RKO (cell line): ENCODE data around the gene SLC2A5.
"Not testable (repeated sequence)": the region's sequence is repeated elsewhere in the genome, so short reads cannot be mapped to it uniquely, and the experiment has no call there.

ENCODE experiments used
- DNase-seq: peaks from one replicate; pipeline ENCODE4 v3.0.0-alpha.2; 2016; ENCODE audit warnings: low spot score

Gene SLC2A5

GRCh38 chr1:9033363-9033762 is 36.1 kb downstream of the SLC2A5 start:
- DNase-seq = no peak

GRCh38 chr1:9031484-9032259 is 37.8 kb downstream of the SLC2A5 start:
- DNase-seq = no peak

DNA sequence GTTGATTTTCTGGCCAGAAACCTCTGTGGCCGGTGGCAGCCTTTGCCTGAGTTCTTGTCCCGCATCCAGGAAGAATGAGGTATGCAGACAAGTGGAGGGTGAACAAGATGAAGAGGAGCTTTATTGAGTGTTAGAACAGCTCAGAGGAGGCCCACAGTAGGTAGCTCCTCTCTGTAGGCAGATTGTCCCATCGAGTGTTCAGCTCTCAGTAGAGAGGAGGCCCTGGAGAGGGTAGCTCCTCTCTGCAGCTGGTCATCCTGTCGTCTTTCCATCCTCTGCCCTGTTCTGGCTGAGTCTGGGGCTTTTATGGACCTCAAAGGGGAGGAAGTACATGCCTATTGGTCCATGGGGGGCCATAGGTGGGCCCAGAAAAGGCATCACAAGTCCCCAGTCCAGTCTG is 38.4 kb downstream of the SLC2A5 start:
- DNase-seq = not testable (repeated sequence)

DNA sequence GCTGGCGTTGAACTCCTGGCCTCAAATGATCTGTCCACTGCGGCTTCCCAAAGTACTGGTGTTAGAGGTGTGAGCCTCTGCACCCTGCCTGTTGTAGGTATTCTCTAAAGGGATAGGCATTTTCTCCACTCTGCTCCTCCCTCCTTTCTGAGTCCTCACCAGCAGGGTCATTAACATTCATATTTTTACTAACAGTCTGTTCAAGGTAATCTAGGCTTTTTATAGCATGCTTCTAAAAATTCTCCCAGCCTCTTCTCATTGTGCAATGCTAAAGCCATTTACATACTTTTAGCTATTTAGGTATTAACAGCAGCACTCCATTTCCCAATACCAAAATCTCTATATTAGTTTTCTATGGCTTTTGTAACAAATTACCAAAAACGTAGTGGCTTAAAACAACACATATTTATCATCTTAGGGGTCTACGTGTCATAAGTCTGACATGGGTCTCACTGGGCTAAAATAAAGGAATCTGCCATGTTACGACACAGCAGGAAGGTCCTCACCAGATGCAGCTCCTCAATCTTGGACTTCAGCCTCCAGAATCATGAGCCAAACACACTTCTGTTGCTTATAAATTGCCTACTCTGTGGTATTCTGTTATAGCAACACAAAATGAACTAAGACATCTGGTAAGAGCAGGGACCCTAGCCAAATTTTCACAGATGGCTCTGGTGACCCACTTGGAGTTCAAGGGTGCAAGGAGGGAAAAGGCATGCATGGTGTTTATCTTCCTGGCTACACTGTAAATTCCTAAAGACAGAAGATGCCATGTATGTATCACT is 40.3 kb downstream of the SLC2A5 start:
- no peak for DNase-seq

GRCh38 chr1:9027307-9027706 is 42.1 kb downstream of the SLC2A5 start:
- DNase-seq = no peak

GRCh38 chr1:9025449-9025848 is 44.0 kb downstream of the SLC2A5 start:
- DNase-seq = no peak

GRCh38 chr1:9024837-9025236 is 44.6 kb downstream of the SLC2A5 start:
- DNase-seq = no peak

GRCh38 chr1:9022773-9023172 is 46.7 kb downstream of the SLC2A5 start:
- DNase-seq = no peak

DNA sequence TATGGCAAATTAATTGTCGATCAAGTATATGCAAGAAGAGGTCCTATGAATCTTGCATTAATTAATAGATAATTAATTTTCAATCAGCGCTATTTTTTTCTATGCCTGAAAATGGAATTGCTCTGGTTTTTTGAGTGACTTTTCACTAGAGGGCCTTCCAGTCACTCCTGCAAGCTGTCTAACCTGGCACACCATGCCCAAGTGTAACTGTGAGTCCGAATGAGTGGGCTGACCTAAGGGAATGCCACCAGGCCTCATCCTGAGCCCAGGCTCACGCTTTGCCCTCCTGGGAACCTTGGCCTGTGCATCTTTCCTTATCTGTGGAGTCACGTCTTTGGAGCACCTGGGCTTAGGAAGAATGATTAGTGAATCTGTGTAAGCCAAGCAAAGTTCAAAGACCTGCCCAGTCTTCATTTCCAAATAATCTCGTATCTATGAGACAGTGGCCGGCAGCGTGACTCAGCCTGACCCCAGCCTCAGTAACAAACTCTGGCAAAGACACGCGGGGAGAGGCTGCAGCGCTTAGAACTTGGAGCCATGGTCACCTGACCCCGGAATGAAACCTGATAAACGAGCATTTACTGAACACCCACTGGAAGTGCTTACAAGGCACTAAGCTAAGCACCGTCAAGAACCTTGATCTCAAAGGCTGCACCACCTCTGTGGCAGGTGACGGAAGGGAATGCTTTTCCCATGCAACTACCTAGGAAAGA is 47.3 kb downstream of the SLC2A5 start:
- not testable (repeated sequence) for DNase-seq

GRCh38 chr1:9020305-9020704 is 49.1 kb downstream of the SLC2A5 start:
- no peak for DNase-seq

- DNase-seq = no peak
Observed at GRCh38 chr1:9019896-9020295, 49.5 kb downstream of the SLC2A5 start.

DNA sequence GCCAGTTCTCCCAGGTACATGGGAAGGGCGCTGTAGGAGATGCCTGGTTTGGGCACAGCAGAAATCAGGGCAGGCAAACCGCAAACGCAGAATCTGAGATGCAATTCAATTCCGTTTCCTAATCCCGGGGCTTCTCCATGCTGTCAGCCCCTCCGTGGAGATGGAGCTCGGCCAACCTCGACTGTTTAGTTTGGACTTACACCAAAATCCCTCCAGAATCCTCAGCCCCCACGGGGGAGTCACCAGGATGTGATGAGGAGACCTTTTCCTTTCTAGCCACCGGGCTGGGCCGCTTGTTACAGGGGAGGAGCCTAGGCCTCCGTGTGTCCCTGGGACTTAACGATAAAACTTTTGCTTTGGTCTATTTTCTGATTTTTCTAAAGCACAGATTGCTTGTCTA is 51.1 kb downstream of the SLC2A5 start:
- no peak for DNase-seq

DNA sequence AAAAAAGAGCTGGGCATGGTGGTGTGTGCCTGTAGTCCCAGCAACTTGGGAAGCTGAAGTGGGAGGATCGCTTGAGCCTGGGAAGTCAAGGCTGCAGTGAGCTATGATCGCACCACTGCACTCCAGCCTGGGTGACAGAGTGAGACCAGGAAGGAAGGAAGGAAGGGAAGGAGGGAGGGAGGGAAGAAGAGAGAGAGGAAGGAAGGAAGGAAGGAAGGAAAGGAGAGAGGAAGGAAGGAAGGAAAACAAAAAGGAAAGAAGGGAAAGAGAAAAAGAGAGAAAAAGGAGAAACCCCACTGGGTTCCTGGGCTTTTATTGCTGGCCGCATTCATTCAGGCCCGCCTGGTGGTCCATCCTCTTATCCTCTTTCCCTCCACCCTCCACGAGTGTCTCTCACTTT is 53.0 kb downstream of the SLC2A5 start:
- no peak for DNase-seq

DNA sequence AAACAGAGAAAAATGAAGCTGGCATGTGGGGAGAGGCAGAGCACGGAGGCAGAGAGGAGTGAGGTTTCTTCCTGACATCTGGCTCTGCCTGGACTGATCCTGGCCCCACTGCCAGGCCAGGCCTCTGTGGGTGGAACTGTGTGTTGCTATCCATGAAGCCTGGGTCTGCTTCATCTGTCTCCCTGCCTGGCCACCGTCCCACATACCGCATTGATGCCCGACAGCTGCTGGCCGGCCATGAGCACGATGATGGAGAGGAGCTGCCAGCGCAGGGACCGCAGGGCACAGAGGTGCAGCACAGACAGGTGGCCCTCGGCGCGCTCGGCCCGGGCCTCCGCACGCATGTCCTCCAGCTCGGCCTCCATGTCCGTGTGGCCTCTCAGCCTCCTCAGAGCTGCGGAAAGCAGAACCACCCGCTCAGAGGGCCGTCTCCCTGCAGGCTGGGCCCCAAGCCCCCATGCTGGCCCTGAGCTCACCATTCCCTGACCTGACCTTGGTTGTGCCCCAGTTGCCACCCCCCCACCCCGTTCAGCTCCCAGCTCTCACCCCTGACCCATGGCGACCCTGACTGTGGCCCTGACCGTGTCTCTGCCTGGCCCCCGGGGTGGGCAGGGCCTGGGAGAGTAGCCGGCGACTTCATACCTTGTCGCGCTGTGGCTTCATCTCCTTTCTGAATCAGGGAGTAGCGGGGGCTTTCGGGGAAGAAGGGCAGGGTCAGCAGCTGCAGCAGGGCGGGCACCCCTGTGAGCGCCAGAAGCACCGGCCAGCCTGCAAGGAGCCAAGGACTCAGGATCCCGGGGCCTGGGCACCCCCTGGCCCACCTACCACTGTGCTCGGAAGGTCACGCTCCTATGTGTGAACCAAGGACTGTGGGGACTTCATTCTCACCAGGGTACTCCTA is 54.7 kb downstream of the SLC2A5 start:
- no peak for DNase-seq

DNA sequence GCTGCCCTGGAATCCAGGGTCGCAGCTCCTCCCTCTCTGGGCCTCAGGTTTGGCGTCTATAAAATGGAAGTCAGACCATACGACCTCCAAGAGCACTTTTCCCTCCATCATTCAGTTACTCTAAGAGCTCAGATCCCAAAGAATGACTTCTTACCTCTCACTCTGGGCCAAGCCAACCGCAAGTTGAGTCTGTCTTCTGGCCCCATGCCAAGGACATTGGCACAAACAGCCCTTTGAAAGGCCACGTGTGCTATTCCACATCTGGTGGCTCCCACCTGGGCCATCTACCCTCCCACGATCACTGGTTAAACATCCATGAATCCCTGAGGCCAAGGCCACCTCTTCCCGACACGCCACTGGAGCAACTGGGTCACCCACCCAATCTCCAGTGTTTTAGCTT is 55.6 kb downstream of the SLC2A5 start:
- no peak for DNase-seq

DNA sequence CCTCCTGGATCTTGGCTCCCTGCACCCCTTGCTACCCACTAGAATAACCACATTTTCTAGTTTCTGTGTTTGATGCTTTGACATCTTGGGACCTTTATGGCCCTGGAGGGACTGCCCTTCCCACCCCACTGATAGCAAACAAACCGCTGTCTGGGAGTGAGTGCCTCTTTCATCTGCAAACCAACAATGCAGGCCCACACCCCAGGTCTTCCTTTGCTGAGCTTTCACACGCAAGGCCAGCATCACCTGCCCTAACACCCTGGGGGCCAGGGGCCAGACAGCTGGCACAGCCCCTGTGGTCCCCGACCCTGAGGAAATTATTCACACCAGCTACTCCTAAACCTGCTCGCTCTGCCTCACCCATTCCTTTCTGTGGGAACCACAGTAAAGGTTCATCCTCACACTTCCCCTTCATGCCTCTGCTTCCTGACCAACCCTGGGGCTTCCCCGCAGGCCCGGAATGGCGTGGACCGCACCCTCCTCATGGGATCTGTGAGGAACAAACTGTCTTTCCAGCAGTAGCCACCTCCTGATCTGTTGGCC is 58.6 kb downstream of the SLC2A5 start:
- DNase-seq = no peak

GRCh38 chr1:9009438-9010370 is 59.7 kb downstream of the SLC2A5 start:
- DNase-seq = peak; percentile 20

GRCh38 chr1:9008236-9008635 is 61.2 kb downstream of the SLC2A5 start:
- no peak for DNase-seq

- DNase-seq = no peak
Observed at GRCh38 chr1:9006956-9007615, 62.3 kb downstream of the SLC2A5 start.

DNA sequence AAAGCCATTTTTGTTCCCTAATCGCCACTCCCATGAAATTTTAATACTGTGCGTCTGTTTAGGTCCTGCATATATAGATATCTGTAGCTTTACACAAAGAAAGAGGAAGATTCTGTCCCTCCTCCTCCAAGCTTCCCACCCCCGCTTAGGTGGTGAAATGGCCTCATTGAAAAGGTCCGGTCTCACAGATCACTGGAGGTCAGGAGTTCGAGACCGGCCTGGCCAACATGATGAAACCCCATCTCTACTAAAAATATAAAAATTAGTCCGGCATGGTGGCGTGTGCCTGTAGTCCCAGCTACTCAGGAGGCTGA is 64.1 kb downstream of the SLC2A5 start:
- no peak for DNase-seq
